Esophagus squamous epithelium (tissue), 5 donors: ENCODE results near the gene POU2F1. TPM values are rescaled to one million over a fixed set of nuclear protein-coding genes. Genes with fewer than 3 reads are reported as not detected.

ENCODE experiments used
- DNase-seq: peaks from one replicate; lab custom pipeline; 2025; lab: John Stamatoyannopoulos, UW
- H3K27ac ChIP-seq, 4 donors: fragments of 200-600 bp; sonication (generic); one replicate each; pipeline ENCODE4 v1.5.1; 2016 to 2019; ENCODE audit warnings: mild to moderate bottlenecking in 1 of 4
- H3K27me3 ChIP-seq, 4 donors: fragments of 200-600 bp; sonication (generic); 1 replicate in 3 of 4; 2 replicates in 1 of 4; pipeline versions ENCODE4 v1.5.1 to v1.6.0; 2017 to 2021; ENCODE audit warnings: antibody characterized with exemption in 1 of 4
- H3K36me3 ChIP-seq, 3 donors: fragments of 200-600 bp; sonication (generic); one replicate each; pipeline ENCODE4 v1.5.1; 2016 to 2019
- H3K4me1 ChIP-seq, 3 donors: fragments of 200-600 bp; sonication (generic); one replicate each; pipeline ENCODE4 v1.5.1; 2017 to 2019
- H3K4me3 ChIP-seq, 4 donors: fragments of 200-600 bp; sonication (generic); 1 replicate in 3 of 4; 2 replicates in 1 of 4; pipeline ENCODE4 v1.5.1; 2016 to 2019; ENCODE audit warnings: mild to moderate bottlenecking in 2 of 4, moderate library complexity in 1 of 4
- H3K9me3 ChIP-seq, 3 donors: fragments of 200-600 bp; sonication (generic); one replicate each; pipeline ENCODE4 v1.5.1; 2016 to 2019
- POLR2A ChIP-seq, 4 donors: fragments of 450-650 bp; IDR thresholded peaks; one replicate each; pipeline ENCODE4 v1.6.1; 2017; ENCODE audit warnings: antibody characterized with exemption in 4 of 4, mild to moderate bottlenecking in 4 of 4, moderate library complexity in 3 of 4
- WGBS, 2 donors: methylation state at CpG; one replicate each; pipeline ENCODE4 v1.1.5; 2018; 5-methylcytosine and 5-hydroxymethylcytosine counted together
- intact Hi-C: fragments of 100-400 bp; cut with DNase I; formaldehyde crosslinking; loops from one replicate; pipeline ENCODE4 v1.15.0; 2022
- total RNA-seq, 4 donors: library from RNA; depleted of rRNA; stranded (reverse); fragments of >200 nt; gene quantifications; one replicate each; pipeline ENCODE4 v1.1.0, GENCODE V29; 2016
- TF ChIP-seq, protein P1 (sequence below), 6 experiments: fragments of 450-650 bp in 4 of 6; fragments of 200-600 bp in 2 of 6; sonication (generic) in 2 of 6; IDR thresholded peaks; one replicate each; pipeline ENCODE4 v1.5.1; 2016 to 2019; ENCODE audit warnings: antibody characterized with exemption in 6 of 6, mild to moderate bottlenecking in 4 of 6, moderate library complexity in 4 of 6
- donor health status: DM: yes; HTN: yes; CAD: no.

POU2F1 gene
- total RNA-seq, 4 donors from 2014 or later: 7.8 to 10.5 (median 9.2) TPM

- H3K4me3 ChIP-seq: no peak overlapping the region
- no peak for DNase-seq
- no peaks in the 10 kb centered on the region for H3K27me3 ChIP-seq
- H3K9me3 ChIP-seq: no peaks in the 10 kb centered on the region
- TF ChIP-seq, protein P1, sequence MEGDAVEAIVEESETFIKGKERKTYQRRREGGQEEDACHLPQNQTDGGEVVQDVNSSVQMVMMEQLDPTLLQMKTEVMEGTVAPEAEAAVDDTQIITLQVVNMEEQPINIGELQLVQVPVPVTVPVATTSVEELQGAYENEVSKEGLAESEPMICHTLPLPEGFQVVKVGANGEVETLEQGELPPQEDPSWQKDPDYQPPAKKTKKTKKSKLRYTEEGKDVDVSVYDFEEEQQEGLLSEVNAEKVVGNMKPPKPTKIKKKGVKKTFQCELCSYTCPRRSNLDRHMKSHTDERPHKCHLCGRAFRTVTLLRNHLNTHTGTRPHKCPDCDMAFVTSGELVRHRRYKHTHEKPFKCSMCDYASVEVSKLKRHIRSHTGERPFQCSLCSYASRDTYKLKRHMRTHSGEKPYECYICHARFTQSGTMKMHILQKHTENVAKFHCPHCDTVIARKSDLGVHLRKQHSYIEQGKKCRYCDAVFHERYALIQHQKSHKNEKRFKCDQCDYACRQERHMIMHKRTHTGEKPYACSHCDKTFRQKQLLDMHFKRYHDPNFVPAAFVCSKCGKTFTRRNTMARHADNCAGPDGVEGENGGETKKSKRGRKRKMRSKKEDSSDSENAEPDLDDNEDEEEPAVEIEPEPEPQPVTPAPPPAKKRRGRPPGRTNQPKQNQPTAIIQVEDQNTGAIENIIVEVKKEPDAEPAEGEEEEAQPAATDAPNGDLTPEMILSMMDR (IDR thresholded peaks at IDR 0.05): no peak
- TF ChIP-seq POLR2A (IDR thresholded peaks at IDR 0.05): no peak
- intact Hi-C loops: no loop called here
- H3K4me1 ChIP-seq: peaks cover 5 to 18% (median 7%) of the 10 kb centered on the region in 3 donors
- no peak overlapping the region for H3K27ac ChIP-seq
- whole genome bisulfite sequencing, 2 donors: 60 to 75% methylated on average over 8 of the region's 8 CpGs
- no peaks in the 10 kb centered on the region for H3K36me3 ChIP-seq
Observed at GRCh38 chr1:167456926-167457325, 236.2 kb downstream of the POU2F1 start.

- Histone ChIP-seq H3K36me3 (no peaks in the 10 kb centered on the region), H3K4me3 (no peak overlapping the region), H3K9me3 (no peaks in the 10 kb centered on the region), H3K27me3 (no peaks in the 10 kb centered on the region), H3K27ac (no peak overlapping the region), H3K4me1 (peaks cover 5 to 18% (median 7%) of the 10 kb centered on the region in 3 donors)
- TF ChIP-seq, protein P1 (IDR thresholded peaks at IDR 0.05): no peak
- TF ChIP-seq POLR2A (IDR thresholded peaks at IDR 0.05): no peak
- 75 to 80% methylated on average over 11 of the region's 11 CpGs for WGBS, 2 donors
- no peak for DNase-seq
- intact Hi-C loops: no loop called here
Observed at GRCh38 chr1:167457936-167458584, 237.4 kb downstream of the POU2F1 start.

- WGBS, 2 donors: 76 to 95% methylated on average over 3 to 7 of the region's 14 CpGs
- no peaks in the 10 kb centered on the region for H3K9me3 ChIP-seq
- intact Hi-C loops: no loop called here
- DNase-seq: no peak
- TF ChIP-seq, protein P1 (IDR thresholded peaks at IDR 0.05): no peak
- no peak for TF ChIP-seq POLR2A (IDR thresholded peaks at IDR 0.05)
- no peak overlapping the region for H3K4me3 ChIP-seq
- H3K27ac ChIP-seq: no peak overlapping the region
- H3K4me1 ChIP-seq: peaks cover 0 to 5% (median 3%) of the 10 kb centered on the region in 3 donors
- no peaks in the 10 kb centered on the region for H3K36me3 ChIP-seq
- no peaks in the 10 kb centered on the region for H3K27me3 ChIP-seq
Observed at GRCh38 chr1:167460836-167461235, 240.2 kb downstream of the POU2F1 start.

DNA sequence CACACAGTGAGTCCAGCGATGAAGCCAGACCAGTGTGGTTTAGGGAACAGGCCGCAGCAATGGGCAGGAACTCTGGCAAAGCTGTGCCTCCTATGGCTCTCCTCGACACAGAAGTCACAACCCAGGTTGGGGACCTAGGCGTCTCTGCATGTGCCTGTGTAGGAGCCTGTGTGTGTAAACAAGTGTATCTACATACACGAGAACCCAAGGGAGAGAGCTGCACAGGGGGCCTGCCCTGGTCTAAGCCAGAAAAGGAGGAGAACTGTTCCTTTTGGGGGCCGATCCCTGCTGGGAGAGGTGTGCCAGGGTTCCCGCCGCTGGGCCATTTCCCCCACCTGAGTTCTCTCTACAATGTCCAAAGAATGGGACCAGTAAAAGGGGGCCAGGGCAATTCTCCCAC lies 241.7 kb downstream of the POU2F1 start:
- intact Hi-C loops: no loop called here
- Histone ChIP-seq H3K4me3 (no peak overlapping the region), H3K36me3 (no peaks in the 10 kb centered on the region), H3K27ac (no peak overlapping the region), H3K4me1 (peaks cover 0 to 3% (median 0%) of the 10 kb centered on the region in 3 donors), H3K27me3 (no peaks in the 10 kb centered on the region), H3K9me3 (no peaks in the 10 kb centered on the region)
- DNase-seq: no peak
- no peak for TF ChIP-seq POLR2A (IDR thresholded peaks at IDR 0.05)
- TF ChIP-seq, protein P1 (IDR thresholded peaks at IDR 0.05): no peak
- 90 to 96% methylated on average over 4 to 7 of the region's 8 CpGs for WGBS, 2 donors

- 57 to 67% methylated on average over 1 to 4 of the region's 4 CpGs for whole genome bisulfite sequencing, 2 donors
- Histone ChIP-seq H3K27me3 (no peaks in the 10 kb centered on the region), H3K27ac (no peak overlapping the region), H3K9me3 (no peaks in the 10 kb centered on the region), H3K4me1 (peaks cover 0 to 4% (median 0%) of the 10 kb centered on the region in 3 donors), H3K4me3 (no peak overlapping the region), H3K36me3 (no peaks in the 10 kb centered on the region)
- DNase-seq: no peak
- TF ChIP-seq, protein P1 (IDR thresholded peaks at IDR 0.05): no peak
- no peak for TF ChIP-seq POLR2A (IDR thresholded peaks at IDR 0.05)
- intact Hi-C loops: no loop called here
Observed at GRCh38 chr1:167463080-167463479, 242.4 kb downstream of the POU2F1 start.
